Endothelial cell of umbilical vein (primary cell): ENCODE data around the gene EML4.

ENCODE experiments used
- CTCF ChIP-seq, 2 donors: IDR thresholded peaks; 1 replicate in 1 of 2; 2 replicates in 1 of 2; pipeline ENCODE4 v1.5.1; 2011; ENCODE audit warnings: low read length in 2 of 2, mild to moderate bottlenecking in 2 of 2, moderate library complexity in 2 of 2, control low read depth in 1 of 2, inconsistent platforms in 1 of 2, low read depth in 1 of 2; ENCODE audit not compliant: insufficient read depth in 1 of 2; ENCODE audit errors: extremely low read depth in 1 of 2
- GATA2 ChIP-seq: IDR thresholded peaks from 2 replicates; pipeline ENCODE4 v1.7.0; 2011; ENCODE audit warnings: low read depth, mild to moderate bottlenecking, moderate library complexity, mixed read lengths, low read length; ENCODE audit not compliant: insufficient read length, insufficient read depth
- POLR2A ChIP-seq: IDR thresholded peaks from 2 replicates; pipeline ENCODE4 v1.6.1; 2012; ENCODE audit warnings: low read depth, mild to moderate bottlenecking, control low read depth, low read length

- TF ChIP-seq POLR2A, result no peak
- no peak for TF ChIP-seq GATA2
- TF ChIP-seq CTCF (IDR thresholded peaks at IDR 0.05; ENCODE audit: extremely low read depth in 1 of 2, insufficient read depth in 1 of 2, low read depth in 1 of 2, low read length in 2 of 2), result no peak
Observed at GRCh38 chr2:42180300-42180699, 11.1 kb downstream of the EML4 start.
